GM19397 (cell line): Measurements from ENCODE around the gene RASA4B.
"Not testable (repeated sequence)": the region's sequence is repeated elsewhere in the genome, so short reads cannot be mapped to it uniquely, and the experiment has no call there.

Experiments used
- ATAC-seq: cut with Tn5 transposase; IDR thresholded peaks from one replicate; pipeline ENCODE4 v1.9.1; 2021; ENCODE audit warnings: mild to moderate bottlenecking, moderate library complexity; ENCODE audit not compliant: unreplicated experiment

RASA4B gene

GRCh38 chr7:102474736-102475435, 42.7 kb downstream of the RASA4B start:
- not testable (repeated sequence) for ATAC-seq

DNA sequence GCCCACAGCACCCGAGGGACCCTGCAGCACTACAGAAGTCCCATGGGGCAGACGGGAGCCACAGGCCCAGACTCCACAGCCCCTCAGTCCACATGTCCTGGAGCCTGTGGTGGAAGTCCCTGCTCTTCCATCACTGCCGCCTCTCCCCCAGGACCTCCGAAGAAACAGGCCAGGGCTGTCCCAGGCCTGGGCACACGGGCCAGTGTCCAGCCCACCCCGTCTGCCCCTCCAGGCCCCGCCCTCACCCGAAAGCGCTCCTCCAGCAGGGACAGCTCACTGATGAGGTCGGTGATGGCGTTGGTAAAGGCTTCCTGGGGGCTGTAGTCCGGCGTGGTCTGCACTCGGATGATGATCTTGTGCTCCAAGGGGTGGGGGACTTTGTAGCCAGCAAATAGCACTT, 43.5 kb downstream of the RASA4B start:
- not testable (repeated sequence) for ATAC-seq

DNA sequence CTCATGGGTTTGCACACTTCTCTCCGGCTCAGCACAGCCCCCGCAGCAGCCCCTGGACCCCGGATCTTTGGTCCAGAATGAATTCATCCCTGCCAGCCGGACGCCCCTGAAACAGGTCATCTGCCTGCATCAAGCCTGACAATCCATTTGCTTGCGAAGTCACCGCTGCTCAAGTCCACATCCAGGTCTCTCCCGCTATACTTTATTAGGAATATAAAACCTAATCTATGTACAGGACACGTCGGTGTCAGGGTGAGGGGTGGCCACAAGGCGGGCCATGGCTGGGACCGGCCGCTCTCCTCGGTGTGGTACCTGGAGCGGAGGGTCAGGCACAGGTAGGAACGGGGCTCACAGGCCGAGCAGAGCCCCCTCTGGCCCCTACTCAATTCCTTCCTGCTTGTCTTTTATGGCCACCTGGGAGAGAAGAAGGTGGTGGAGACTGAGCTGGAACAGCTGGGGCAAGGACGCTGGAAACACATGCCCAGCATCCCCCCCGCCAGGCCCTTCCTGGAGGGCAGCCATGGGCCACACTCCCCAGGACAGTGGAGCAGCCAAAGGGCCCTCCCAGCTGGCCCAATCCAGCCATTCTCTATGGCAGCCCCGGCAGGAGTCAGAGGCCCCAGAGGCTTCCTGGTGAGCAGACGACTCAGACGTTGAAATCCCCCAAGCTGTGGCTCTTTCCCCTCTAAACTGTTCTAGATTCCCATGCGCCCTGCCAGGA, 44.1 kb downstream of the RASA4B start:
- ATAC-seq: no peak

DNA sequence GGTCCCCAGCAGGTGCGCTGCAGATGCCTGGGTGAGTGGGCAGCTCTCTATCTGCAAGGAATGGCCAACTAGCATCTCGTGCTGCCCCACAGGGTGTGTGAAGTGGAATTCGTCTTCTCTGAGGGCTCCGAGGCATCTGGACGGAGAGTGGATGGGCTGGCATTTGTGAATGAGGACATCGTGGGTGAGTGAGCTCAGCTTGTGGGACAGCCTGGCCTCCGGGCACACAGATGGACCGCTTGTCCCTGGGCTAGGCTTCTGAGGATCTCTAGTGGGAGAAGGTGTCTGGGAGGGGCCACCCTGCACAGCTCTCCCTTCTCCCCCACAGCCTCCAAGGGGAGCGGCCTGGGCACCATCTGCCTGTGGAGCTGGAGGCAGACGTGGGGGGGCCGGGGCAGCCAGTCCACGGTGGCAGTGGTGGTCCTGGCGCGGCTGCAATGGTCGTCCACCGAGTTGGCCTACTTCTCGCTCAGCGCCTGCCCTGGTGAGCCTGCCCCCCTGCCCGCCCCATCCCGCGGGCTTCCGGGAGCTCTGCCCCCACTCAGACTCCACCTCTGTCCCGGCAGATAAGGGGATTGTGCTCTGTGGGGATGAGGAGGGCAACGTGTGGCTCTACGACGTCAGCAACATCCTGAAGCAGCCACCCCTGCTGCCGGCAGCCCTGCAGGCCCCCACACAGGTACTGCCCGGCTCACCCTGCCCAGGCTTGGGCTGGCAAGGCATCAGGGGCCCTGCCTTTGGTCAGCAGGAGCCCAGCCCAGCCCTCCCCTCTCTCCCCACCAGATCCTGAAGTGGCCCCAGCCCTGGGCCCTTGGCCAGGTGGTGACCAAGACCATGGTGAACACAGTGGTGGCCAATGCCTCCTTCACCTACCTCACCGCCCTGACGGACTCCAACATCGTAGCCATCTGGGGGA, 45.2 kb downstream of the RASA4B start:
- no peak for ATAC-seq

DNA sequence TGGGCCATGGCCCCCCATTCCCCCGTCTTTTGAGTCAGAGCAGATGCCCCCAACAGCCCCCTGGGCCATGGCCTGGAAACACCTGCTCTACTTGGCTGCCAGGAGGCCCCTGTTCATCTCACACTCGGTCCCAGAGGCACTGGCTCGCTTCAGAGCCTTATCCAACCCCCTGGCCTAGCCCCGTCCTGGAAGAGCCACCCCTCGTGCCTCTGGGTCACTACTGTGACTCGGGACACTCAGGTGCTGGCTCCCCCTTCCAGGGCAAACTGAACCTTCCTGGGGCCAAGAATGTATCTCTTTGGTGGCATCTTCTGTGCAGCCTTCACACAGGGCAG, 45.8 kb downstream of the RASA4B start:
- ATAC-seq: no peak

DNA sequence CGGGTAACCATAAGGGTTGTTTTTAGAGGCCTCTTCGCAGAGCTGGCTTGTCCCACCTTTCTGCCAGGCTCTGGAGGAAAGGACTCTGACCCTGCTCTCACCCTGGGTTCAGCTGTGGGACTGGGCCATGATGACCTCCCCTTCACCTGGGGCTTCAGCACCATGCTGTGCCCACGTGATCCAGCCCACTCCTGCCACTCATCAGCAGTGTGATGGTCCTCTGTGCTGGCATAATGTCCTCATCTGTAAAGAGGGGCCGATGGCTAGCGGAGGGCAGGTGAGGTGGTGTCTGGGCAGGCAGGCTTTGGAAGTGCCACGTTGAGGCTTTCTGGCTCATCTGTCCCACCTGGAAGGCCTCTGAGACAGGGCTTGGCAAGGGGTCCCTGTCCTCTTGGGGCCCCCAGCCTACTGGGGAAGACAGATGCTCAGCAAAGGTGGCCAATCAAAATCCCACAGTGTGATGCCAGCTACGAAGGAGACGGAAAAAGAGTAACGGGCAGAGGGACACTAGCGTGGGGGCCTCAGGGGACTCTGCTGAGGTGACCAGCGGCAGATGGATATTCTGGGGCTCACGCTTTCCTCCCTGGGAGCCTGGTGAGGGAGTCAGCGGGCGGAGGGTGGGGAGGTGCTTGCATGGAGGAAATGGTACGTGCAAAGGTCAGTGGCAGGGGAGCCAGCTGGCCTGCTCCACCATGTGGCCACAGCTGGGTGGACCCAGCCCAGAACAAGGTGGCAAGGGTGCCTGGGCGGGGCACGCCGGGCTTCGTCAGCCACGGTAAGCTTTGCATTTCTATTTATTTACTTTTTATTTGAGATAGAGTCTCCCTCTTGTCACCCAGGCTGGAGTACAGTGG, 47.4 kb downstream of the RASA4B start:
- no peak for ATAC-seq

GRCh38 chr7:102469351-102469971, 48.1 kb downstream of the RASA4B start:
- no peak for ATAC-seq

GRCh38 chr7:102468478-102469350, 48.9 kb downstream of the RASA4B start:
- no peak for ATAC-seq

- ATAC-seq: no peak
Measured at GRCh38 chr7:102467581-102468477, 49.7 kb downstream of the RASA4B start.

DNA sequence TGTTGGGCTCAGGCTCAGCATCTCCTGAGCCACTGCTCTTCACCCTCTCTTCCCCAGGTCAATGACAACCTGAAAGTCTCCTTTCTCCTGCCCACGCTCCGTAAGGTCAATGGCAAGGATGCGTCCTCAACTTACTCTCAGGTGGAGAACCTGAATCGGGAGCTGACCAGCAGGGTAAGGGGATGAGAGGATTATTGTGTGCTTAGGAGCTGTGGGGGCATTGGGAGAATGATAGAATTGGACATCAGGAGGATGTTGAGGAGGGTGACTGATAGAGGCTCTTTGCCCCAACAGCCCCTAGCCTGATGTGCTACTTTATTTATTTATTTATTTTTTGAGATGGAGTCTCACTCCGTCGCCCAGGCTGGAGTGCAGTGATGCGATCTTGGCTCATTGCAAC, 51.5 kb downstream of the RASA4B start:
- no peak for ATAC-seq

- ATAC-seq: peak; percentile 90
Measured at GRCh38 chr7:102464577-102465280, 52.8 kb downstream of the RASA4B start, which contains the start of the genes ALKBH4 and LRWD1. Gene ALKBH4, minus strand, starts transcription at chr7:102464863. Its CDS starts 27 bp downstream, at chr7:102464836. Gene LRWD1, plus strand, starts transcription at chr7:102464984. Its CDS starts 97 bp downstream, at chr7:102465081.

- ATAC-seq: no peak
Measured at GRCh38 chr7:102463841-102464576, 53.6 kb downstream of the RASA4B start.

DNA sequence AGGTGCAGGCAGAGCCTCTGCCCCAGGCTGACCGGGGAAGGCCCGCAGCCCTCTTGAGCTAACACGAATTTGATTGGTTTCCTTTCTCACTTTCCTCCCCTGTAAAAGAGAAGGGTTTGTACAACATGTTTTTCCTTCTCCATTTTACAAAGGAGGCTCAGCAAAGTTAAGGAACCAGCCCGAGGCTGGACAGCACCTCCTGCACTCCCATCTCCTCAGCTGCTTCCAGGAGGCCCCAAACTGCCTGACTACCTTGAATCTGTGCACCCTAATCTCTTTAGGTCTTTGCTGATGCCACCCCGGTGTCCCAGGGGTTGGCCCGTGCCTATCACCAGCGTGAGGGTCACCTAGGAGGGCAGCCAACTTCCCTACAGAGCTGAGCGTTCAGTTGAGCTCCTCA, 57.1 kb downstream of the RASA4B start:
- no peak for ATAC-seq

GRCh38 chr7:102459221-102459844, 58.2 kb downstream of the RASA4B start:
- no peak for ATAC-seq

- no peak for ATAC-seq
Measured at GRCh38 chr7:102457352-102457924, 60.1 kb downstream of the RASA4B start.

GRCh38 chr7:102456327-102456726, 61.2 kb downstream of the RASA4B start:
- ATAC-seq: no peak
